Posterior vena cava (tissue), 2 donors: ENCODE measurements around the gene CKMT1B. TPM values are rescaled to one million over a fixed set of nuclear protein-coding genes. Genes with fewer than 3 reads are reported as not detected.
"Not testable (repeated sequence)": the region's sequence is repeated elsewhere in the genome, so short reads cannot be mapped to it uniquely, and the experiment has no call there.

Experiments
- DNase-seq: peaks from one replicate; pipeline ENCODE4 v3.0.0-alpha.2; 2020; ENCODE audit warnings: low spot score
- intact Hi-C, 2 donors: fragments of 100-400 bp; cut with DNase I; formaldehyde crosslinking; loops; one replicate each; pipeline versions ENCODE4 v1.14.1 to v1.14.2; 2022 to 2023
- long read RNA-seq, 2 donors: library from polyadenylated mRNA; unstranded; transcript quantifications; one replicate each; pipeline ENCODE4 v2.0.0, GENCODE V29; 2020 to 2021
- total RNA-seq, 2 donors: library from RNA; stranded (reverse); fragmentation: NEBNext Ultra II Directional; extraction: Animal tissue kit (Norgen Biotek cat#: 25700); gene quantifications; one replicate each; pipeline ENCODE4 v1.2.1, GENCODE V29; 2021
- donor health status: DM: yes; HTN: yes; CAD: no.
- donor health status: DM: yes; HTN: yes; CAD: no.

Gene CKMT1B
- not detected for total RNA-seq
- long read RNA-seq, donor 1, result 0 reads
- long read RNA-seq, donor 2, result 0 reads

GRCh38 chr15:43593328-43594190, at the start of gene CKMT1B:
CKMT1B (plus strand) TSS chr15:43594027; CDS start chr15:43594219, 192 bp downstream.
- DNase-seq, intact Hi-C loops: not testable (repeated sequence)

DNA sequence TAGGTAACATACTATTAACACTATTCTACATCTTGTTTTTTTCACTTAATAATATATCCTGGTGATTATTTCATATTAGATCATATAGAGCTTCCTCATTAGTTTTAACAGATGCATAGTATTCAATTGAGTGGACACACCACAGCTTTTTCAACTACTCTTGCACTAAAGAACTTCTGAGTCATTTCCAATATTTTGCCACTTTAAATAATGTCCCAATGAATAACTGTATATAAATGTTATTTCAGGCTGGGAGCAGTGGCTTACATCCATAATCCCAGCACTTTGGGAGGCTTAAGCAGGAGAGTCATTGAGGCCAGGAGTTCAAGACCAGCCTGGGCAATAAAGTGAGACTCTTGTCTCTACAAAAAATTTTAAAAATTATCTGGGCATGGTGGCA, 49.6 kb upstream of the CKMT1B start:
- intact Hi-C loops, result no loop called here
- DNase-seq, result no peak

DNA sequence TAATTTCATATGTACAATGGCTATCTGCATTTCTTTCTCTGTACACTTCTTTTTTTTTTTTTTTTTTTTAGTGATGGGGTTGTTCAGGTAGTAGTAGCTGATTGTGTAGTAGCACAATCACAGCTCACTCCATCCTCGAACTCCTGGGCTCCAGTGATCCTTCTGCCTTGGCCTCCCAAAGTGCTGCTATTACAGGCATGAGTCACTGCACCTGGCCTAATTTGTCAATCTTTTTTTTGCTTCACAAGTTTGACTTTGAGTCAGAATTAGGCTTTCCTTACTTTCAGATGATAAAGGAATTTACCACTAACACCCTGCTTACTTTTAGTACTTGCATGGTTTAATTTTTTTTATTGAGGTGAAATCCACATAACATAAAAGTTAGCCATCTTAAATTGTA, 48.4 kb upstream of the CKMT1B start:
- DNase-seq, result no peak
- intact Hi-C loops, result no loop called here

- intact Hi-C loops, result no loop called here
- DNase-seq, result no peak
These were observed 46.3 kb upstream of the CKMT1B start for GRCh38 chr15:43547539-43547938.

GRCh38 chr15:43550527-43551363, 43.1 kb upstream of the CKMT1B start:
- DNase-seq, result no peak
- intact Hi-C loops, result no loop called here

DNA sequence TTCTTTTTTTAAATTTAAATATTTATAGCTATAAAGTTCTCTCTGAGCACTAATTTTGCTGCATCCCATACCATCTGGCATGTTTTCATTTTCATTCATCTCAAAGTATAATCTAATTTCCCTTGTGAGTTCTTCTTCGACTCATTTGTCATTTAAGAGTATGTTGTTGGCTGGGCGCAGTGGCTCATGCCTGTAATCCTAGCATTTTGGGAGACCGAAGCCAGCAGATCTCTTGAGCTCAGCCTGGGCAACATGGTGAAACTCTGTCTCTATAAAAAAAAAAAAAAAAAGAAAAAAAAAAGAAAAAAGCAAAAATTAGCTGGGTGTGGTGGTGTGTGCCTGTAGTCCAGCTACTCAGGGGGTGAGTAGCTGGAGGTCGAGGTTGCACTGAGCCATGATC, 41.6 kb upstream of the CKMT1B start:
- no peak for DNase-seq
- intact Hi-C loops, result no loop called here

DNA sequence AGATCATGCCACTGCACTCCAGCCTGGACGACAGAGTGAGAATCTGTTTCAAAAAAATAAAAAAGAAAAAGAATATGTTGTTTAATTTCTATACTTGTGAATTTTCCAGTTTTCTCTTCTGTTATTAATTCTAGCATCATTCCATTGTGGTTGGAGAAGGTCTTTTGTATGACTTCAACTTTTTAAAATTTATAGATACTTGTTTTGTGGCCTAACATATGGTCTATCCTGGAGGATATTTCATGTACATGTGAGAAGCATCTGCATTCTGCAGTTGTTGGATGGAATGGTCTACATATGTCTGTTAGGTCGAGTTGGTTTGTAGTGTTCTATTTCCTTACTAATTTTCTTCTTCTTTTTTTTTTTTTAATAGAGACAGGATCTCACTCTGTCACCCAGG, 40.8 kb upstream of the CKMT1B start:
- intact Hi-C loops, result no loop called here
- no peak for DNase-seq

DNA sequence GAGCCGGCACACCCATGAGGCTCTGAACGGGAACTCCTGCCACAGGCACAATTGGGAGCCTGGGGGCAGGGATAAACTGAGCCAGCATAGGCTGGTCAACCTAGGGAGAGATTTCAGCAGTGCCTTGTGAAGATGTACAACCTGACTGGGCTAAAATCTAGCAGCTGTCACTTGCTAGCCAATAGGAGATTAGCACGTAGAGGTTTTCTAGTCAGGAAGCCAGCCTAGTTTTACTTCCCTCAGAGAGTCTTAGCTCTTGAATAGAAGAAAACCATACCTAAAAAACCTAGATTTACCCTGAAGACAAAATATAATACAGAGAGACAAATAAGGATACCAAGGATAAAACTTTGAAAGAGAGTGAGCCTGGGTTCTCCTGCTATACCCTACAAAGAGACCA, 31.1 kb upstream of the CKMT1B start:
- intact Hi-C loops, DNase-seq: not testable (repeated sequence)

DNA sequence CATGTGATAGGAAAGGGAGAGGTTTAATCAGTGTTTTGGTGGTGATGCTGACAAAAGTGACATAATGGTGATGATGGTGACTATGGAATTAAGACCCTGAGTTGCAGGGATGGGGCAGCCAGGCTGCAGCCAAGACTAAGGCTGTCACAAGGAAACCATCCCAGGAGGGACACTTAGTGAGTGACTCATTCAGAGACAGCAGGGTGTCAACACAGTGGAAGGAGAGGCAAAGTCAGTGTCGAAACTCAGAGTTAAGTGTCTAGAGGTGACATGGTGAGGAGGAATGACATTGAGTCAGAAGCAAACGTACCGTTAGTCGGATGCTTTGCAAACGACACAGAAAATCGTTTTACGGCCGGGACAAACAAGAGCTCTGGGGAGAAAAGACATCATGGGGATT, 30.0 kb upstream of the CKMT1B start:
- intact Hi-C loops, DNase-seq: not testable (repeated sequence)

DNA sequence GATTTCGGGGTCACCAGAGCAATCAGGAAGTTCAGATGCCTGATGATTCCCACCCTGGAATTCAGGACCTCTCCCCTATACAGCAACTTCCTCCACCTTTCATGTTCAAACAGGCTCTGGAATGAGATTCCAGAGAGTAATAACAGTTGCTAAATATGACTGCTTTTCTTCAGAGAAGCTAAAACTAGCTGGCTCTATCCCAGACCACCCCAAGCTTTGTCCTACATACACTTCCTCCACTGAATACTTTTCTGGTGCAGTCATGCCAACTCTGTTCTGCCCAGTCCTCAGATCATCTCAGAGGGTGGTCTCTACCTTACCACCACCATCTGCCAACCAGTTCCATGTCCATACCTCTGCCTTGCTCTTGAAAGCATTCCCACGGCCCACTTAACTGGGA, 27.2 kb upstream of the CKMT1B start:
- DNase-seq, result not testable (repeated sequence)

GRCh38 chr15:43574607-43575006, 19.2 kb upstream of the CKMT1B start:
- intact Hi-C loops, DNase-seq: not testable (repeated sequence)

More for the DNA sequence above, 27.2 kb upstream of the CKMT1B start:
- intact Hi-C loops, result not testable (repeated sequence)

- DNase-seq, intact Hi-C loops: not testable (repeated sequence)
These were observed 3.9 kb upstream of the CKMT1B start, which contains the start of gene PPIP5K1 for GRCh38 chr15:43589778-43590466. PPIP5K1 (minus strand) TSS chr15:43590208; CDS start chr15:43584504, 5,704 bp downstream.

DNA sequence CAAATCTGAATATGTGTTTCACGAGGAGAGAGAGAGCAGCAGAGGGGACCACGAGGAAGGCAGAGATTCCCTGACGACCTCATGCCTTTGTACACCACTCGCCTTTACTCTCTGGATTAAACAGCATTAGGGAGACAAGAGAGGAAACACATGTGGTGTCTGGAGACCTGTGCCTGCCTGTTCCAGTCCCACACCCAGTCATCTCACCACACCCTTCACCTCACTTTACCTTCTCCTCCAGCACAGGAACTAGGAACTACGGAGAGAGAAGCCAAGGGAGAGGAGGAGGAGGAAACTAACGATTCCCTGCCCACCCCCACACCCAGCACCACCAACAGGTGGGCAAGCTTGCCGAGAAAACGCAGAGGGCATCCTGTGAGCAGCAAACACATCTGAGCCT, 986 bp upstream of the CKMT1B start:
- intact Hi-C loops, DNase-seq: not testable (repeated sequence)

- not testable (repeated sequence) for DNase-seq
These were observed 5.3 kb downstream of the CKMT1B start for GRCh38 chr15:43599131-43599530.

DNA sequence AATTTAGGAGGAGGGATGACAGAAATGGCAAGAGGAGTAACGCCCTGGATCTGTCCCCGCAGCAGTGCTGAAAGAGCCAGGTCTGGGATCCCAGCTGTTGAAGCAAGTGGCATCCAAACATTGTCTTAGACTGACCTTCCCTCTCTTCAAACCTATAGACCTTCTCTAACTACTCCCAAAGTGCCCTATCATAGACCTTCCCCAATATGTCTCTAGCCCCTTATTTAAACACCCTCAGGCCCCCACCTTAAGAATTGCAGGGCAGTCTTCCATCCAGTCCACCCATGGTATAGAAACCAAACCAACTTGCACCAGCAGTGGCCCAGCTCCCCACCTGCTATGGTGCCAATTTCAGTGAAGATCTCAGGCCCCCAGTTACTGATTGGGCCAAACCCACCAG, 6.4 kb downstream of the CKMT1B start:
- intact Hi-C loops, DNase-seq: not testable (repeated sequence)

More at GRCh38 chr15:43599131-43599530, 5.3 kb downstream of the CKMT1B start:
- intact Hi-C loops, result not testable (repeated sequence)

GRCh38 chr15:43602233-43602632, 8.4 kb downstream of the CKMT1B start:
- peak; percentile 38 for DNase-seq
- intact Hi-C loops, result not testable (repeated sequence)

DNA sequence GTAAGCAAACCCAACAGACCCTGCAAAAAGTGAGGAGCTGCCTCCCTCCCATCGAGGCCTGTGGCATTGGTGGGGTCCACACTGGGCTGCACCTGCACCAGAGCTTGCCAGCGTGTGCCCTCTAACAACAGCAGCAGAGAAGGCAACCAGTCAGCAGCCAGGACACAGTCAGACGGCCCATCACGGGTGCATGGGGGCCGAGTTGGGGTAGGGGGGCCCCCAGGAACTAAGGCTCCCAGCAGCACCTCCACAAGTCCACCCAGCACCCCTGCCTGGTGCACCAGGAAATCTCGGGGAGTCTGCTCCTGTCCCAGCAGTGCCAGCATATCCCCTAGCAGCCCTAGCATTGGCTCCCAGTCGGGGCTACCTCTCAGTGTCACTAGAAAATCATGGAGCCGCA, 23.9 kb downstream of the CKMT1B start:
- intact Hi-C loops, DNase-seq: not testable (repeated sequence)

- DNase-seq, result not testable (repeated sequence)
These were observed 24.9 kb downstream of the CKMT1B start, which contains the start of gene STRC for GRCh38 chr15:43618700-43619099. STRC (minus strand) TSS chr15:43618800; CDS start chr15:43618722, 78 bp downstream.

More at GRCh38 chr15:43618700-43619099, 24.9 kb downstream of the CKMT1B start, which contains the start of gene STRC:
- intact Hi-C loops, result not testable (repeated sequence)
